Lung microvascular endothelial cell (primary cell): ENCODE results near the gene DSCAML1. TPM values are rescaled to one million over a fixed set of nuclear protein-coding genes. Genes with fewer than 3 reads are reported as not detected.

ENCODE experiments used
- DNase-seq, 2 donors: peaks; one replicate each; pipeline versions ENCODE4 v3.0.0 to v3.0.0-alpha.2; 2010; ENCODE audit warnings: low read depth in 2 of 2
- total RNA-seq: library from RNA; depleted of rRNA; stranded (reverse); fragments of >200 nt; gene quantifications from 2 replicates; pipeline ENCODE4 v1.2.1, GENCODE V29; 2014

DSCAML1 gene
- total RNA-seq, 1 donor from 2014 or later: under 0.01 TPM

DNA sequence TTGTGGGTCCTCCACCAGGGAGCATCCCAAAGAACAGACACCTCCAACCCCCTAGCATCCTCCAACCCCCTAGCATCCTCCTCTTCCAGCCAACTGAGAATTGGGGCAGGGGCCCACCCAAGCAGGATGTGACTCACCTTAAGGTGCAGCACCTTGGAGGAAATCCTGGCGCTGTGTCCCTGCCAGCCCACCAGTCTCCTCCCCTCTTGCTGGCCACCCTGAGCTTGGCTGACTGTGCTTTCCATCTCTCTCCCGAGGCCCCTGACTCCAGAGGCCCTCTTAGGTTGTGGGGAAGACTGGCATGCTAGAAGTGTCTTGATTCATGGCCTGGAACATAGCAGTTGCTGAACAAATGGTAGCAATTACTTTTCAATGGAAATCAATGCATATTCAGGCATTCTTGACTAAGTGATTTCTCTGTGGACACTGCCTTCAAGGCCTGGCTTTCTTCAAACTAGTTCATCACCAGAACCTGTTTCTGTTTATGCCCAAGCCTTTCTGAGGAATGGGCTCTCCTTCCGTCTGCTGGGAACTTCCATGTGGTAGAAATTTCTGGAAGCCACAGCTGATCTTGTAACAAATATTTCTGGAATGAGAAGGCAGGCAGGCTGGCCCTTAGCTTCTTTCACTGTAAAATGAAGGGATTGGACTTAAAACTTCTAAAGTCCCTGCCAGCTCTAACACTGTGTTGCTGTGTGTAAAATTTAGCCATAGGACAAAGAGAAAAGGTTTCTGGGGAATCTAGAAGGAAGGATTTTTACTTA, 408.8 kb downstream of the DSCAML1 start:
- no peak for DNase-seq

DNA sequence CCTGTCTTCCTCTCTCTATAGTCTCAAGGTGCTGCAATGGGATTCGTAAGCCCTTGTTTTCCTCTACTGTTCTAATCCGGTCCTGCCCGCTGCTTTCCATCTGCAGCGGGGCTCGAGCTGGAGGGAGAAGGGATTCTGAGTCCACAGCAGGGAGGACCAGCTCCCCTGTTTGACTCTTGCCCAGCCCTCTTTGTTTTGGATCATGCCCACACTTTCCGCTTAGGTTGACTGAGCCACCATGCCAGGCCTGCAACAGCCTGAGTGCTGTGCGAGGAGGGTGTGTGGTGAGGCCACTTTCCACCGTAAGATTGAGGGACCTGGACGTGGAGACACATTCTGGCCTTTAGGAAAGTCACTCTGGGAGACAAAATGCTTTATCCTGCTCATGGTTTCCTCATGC, 411.1 kb downstream of the DSCAML1 start:
- no peak for DNase-seq

- DNase-seq: no peak
Measured at GRCh38 chr11:117385471-117385870, 411.5 kb downstream of the DSCAML1 start.

DNA sequence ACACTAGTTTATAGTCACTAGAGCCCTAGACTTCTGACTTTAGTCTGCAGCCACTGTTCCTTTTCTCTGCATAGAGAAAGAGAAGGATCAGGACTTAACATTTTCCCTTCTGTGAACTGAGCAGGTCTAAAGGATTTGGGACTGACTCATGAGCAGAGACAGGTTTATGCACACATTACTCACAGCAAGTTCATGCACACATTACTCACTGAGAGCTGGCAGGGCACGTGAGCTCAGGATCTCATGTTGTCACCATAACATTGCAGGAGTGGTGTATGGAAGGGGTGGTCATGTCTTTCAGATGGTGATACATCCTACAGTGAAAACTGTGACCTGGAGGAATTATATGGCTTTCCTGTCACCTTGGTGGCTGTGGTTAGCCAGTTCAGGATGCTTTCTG, 413.0 kb downstream of the DSCAML1 start:
- DNase-seq: peak; percentile 40 to 81

- DNase-seq: no peak
Measured at GRCh38 chr11:117382746-117383145, 414.3 kb downstream of the DSCAML1 start.

- no peak for DNase-seq
Measured at GRCh38 chr11:117381481-117382387, 415.3 kb downstream of the DSCAML1 start.

DNA sequence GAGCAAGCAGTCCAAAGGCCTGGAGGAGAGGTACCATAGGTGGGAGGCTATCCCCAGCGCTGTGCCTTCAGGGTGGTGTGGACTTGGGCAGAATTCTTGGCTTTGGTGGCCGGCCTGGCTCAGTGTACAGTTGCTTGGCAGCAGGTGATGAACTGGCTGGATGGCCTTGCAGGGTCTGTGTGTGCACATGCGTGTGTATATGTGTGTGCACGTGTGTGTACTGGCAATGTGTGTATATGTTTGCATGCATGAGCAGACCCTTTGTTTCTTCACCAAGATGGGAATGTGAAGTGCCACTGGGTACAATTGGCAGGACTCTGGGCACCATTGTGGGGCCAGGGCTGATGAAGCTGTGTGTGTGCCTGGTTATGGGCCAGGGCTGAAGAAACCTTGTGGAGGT, 416.3 kb downstream of the DSCAML1 start:
- no peak for DNase-seq

DNA sequence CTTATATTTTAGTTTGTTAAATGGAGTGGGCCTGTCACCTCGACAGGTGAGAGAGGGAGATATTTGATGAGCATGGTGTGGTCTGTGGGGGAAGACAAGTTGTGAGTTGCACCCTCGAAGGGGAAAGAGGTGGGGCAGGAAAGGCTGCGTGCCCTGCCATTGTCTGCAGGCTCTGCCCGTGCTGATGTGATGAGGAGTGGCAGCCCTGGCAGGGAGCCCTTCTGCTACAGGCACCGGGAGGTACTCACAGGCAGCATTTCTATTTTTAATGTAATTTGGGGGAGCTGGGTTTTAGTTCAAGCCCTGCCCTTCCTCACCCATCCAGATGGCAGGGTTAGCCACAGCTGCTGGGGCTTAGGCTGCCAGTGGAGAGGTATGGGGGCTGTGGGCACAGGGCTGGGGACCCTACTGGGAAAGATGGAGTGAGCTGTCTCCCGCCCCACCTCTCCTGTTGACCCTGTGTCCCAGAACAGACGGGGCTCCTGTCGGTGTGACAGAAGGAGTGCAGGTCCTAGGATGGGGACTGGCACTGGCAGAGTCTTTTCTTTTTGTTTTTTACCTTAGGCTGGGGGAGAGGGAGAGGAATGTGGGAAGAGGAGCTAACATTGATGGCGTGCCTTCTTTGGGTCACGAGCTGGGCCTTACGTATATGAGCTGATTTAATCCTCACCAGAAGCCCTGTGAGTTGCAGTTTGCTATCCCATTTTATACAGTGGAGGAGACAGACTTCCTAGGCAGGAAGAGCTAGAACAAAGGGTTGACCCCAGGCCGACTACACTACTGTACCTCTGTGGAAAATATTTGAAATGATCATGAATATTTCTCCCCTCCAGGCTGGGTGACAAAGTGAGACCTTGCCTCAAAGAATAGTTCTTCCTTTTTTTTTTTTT, 417.8 kb downstream of the DSCAML1 start:
- DNase-seq: peak; percentile 75 to 82

Other genes with a start within 250 kb of the DSCAML1 start
- 0.22 and 1.8 TPM in 2 replicates for gene FXYD2, start 27.5 kb upstream of the DSCAML1 start, total RNA-seq
- gene FXYD6, start 79.4 kb upstream of the DSCAML1 start, total RNA-seq: 0.22 and 1.4 TPM in 2 replicates
- not detected in 2 replicates for gene TMPRSS13, start 132.2 kb upstream of the DSCAML1 start, total RNA-seq
- gene IL10RA, start 189.2 kb upstream of the DSCAML1 start, total RNA-seq: not detected in 2 replicates